Urinary bladder (tissue), 4 donors: Measurements from ENCODE around the gene PROCA1. TPM values are rescaled to one million over a fixed set of nuclear protein-coding genes. Genes with fewer than 3 reads are reported as not detected.

Experiments
- DNase-seq: peaks from one replicate; pipeline ENCODE4 v3.0.0-alpha.2; 2015; ENCODE audit errors: extremely low spot score
- H3K27ac ChIP-seq: one replicate; pipeline ENCODE4 v1.5.1; 2013; ENCODE audit warnings: low read depth, mild to moderate bottlenecking, moderate library complexity
- H3K36me3 ChIP-seq: one replicate; pipeline ENCODE4 v1.6.1; 2013; ENCODE audit warnings: mild to moderate bottlenecking, moderate library complexity; ENCODE audit not compliant: insufficient read depth
- H3K4me1 ChIP-seq: one replicate; pipeline ENCODE4 v1.6.1; 2013; ENCODE audit warnings: mild to moderate bottlenecking, moderate library complexity; ENCODE audit not compliant: insufficient read depth
- H3K4me3 ChIP-seq: one replicate; pipeline ENCODE4 v1.5.1; 2013; ENCODE audit warnings: low read depth, low read length
- WGBS: extraction: QIAGEN DNeasy Blood & Tissue Kit; methylation state at CpG from one replicate; pipeline ENCODE4 v1.1.7; 2013; 5-methylcytosine and 5-hydroxymethylcytosine counted together
- polyA plus RNA-seq: library from polyadenylated mRNA; stranded (reverse); fragments of 200-250 nt; gene quantifications from one replicate; pipeline ENCODE4 v1.2.3, GENCODE V29; 2013
- total RNA-seq: library from RNA; depleted of rRNA; stranded (reverse); fragments of >200 nt; gene quantifications from one replicate; pipeline ENCODE4 v1.2.3, GENCODE V29; 2014
- donor health status: healthy with polysubstance abuse.
- donor health status: healthy.

Gene PROCA1, protein sequence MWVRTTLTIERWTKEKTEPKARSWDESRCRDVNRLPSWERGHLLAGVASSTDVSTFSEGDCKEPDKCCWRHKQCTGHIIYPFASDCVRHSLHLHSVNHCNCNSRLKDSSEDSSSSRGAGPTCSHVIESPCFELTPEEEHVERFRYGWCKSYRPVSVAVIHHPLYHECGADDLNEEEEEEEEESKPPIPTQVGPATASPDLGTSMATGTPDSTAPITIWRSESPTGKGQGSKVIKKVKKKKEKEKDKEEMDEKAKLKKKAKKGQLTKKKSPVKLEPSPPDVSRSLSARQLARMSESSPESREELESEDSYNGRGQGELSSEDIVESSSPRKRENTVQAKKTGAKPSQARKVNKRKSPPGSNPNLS
- 1.7 TPM for total RNA-seq
- polyA plus RNA-seq: 1.8 TPM

DNA sequence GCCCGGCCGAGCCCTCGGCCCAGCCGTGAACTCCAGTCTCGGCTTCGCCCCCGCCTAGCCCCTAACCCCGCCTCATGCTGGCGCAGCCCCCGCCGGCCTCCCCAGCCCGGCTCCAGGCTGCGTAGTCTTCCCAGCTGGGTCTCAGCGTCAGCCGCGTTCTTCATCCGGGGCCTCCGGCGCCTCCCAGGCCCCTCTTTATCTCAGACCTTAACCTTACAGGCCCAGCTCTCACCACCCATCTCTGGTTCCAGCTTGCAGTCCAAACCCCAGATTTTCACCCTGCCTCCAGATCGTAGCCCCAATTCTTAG is at the start of gene PROCA1:
Gene PROCA1 (minus strand): TSS at position 166 of the 309 bp plus-strand sequence. CDS start 228 bp downstream, outside the sequence.
- WGBS: 2% methylated on average over 20 of the region's 20 CpGs
- DNase-seq: no peak
- peaks cover 2% of the 10 kb centered on the region for H3K4me1 ChIP-seq
- peak within 1 kb of the TSS; percentile 82 for H3K27ac ChIP-seq
- H3K36me3 ChIP-seq: peaks cover 2% of the 10 kb centered on the region
- H3K4me3 ChIP-seq: peak within 1 kb of the TSS; percentile 51

DNA sequence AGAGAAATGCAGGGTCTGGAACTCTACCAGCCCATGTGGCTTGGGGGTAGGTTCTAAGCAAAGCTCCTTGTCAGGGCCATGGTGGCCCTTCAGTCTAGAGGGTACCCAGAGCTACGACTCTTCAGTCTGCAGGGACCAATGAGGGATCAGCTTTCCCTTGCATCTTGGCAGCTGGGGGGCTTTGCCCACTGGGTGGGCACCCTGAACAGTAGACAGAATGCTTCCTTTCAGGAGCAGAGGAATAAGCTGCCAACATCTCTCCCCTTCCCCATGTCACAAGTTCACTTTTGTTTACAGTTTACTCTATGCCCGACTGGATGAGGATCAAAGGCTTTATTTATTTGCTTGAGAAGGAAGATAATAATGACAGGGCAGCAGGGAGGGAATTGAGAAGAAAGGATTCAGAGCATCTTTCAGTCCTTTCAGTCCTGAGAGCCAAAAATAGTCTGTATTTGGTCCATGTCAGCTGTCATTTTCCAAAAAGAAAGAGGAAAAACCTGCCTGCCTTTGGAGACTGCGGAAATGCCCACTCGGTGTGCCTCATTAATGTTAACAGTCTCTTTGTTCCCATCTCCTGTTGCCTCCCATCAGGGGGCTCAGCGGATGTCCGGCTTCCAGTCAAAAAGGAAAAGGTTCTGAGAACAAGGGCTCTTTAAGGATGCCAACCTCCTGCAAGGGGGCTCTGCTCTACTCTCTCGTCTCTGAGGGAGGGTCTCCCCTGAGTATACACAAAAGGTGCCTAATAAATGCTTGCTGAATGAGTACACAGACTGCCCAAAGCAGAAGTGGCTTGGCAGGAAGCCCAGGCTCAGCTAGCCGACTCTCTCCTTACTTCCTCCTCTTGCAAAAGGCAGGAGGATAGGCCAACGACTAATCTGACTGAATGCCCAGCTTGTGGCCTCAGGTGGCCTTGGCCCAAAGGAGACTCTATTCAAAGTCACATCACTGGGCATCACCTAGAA is 49.2 kb upstream of the PROCA1 start:
- Histone ChIP-seq H3K27ac (no peak overlapping the region), H3K4me3 (no peak overlapping the region)
- WGBS: 42% methylated on average over 9 of the region's 9 CpGs

DNA sequence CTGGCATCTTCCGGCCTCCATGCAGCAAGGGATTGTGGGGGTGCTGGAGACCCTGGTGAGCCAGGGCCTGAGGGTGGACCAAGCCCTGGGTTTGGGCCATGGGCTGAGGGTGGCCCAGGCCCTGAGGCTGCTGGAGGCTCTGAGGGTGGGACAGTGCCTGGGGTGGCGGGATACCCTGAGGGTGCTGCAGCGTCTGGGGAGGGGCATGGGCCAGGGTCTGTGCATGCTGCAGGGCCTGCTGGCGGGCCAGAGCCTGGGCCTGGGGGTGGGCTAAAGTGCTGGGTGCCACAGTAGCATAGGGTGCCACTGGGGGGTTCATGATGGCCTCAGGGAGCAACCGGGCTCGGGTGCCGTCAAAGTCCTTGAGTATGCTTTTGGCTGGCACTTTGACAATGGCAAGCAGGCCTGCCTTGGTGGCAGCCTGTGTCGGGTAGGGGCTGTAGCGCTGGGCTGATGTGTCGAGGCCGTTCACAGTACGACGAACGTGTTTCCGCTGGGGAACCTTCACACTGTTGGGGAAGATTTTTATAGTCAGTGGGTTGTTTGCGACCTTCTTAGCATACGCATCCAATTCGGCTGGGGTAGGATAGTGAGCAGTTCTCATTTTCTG is 47.7 kb upstream of the PROCA1 start:
- no peaks in the 10 kb centered on the region for H3K36me3 ChIP-seq
- no peak overlapping the region for H3K4me3 ChIP-seq
- no peaks in the 10 kb centered on the region for H3K4me1 ChIP-seq
- H3K27ac ChIP-seq: no peak overlapping the region
- no peak for DNase-seq
- 92% methylated on average over 18 of the region's 18 CpGs for WGBS

More for the DNA sequence above, 49.2 kb upstream of the PROCA1 start:
- H3K4me1 ChIP-seq: no peaks in the 10 kb centered on the region
- no peak for DNase-seq
- no peaks in the 10 kb centered on the region for H3K36me3 ChIP-seq

DNA sequence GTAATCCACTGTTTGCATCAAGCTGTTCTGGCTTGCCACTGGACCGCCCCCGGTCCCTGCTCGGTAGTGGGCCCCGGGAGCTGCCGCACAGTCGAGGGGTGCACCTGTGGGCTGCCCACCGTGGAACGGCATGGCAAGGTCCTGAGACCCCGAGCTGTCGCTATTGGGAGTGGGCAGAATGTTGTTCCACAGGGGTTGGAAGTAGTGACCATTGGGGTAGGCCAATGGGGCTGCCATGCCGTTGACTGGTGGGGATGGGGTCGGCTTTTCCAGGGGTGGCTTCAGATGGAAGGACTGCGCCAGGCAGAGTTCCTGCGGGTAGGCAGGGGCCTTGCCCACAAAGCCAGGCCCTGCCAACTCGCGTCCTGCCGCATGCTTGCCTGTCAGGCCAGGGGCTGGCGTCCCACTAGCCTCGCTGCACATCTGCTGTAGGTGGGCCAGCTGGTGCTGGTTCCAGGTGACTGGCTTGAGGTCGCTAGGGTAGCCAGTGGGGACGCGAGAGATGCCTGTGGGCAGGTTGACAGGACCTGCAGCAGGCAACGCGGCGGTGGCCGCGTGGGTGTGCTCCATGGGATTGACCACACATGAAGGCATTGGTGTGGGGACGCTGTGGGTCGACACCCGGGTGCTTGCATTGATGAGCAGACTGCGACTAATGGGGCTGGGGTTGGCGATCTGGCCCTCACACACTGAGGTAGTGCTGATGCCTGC is 46.9 kb upstream of the PROCA1 start:
- Histone ChIP-seq H3K4me1 (no peaks in the 10 kb centered on the region), H3K36me3 (no peaks in the 10 kb centered on the region), H3K27ac (no peak overlapping the region), H3K4me3 (no peak overlapping the region)
- no peak for DNase-seq
- 96% methylated on average over 32 of the region's 32 CpGs for WGBS

- no peak overlapping the region for H3K27ac ChIP-seq
- H3K36me3 ChIP-seq: no peaks in the 10 kb centered on the region
- DNase-seq: no peak
- H3K4me3 ChIP-seq: no peak overlapping the region
- WGBS: 84% methylated on average over 5 of the region's 5 CpGs
- no peaks in the 10 kb centered on the region for H3K4me1 ChIP-seq
These were observed 44.5 kb upstream of the PROCA1 start for GRCh38 chr17:28756049-28756804.

- WGBS: 88% methylated on average over 7 of the region's 7 CpGs
- no peak overlapping the region for H3K4me3 ChIP-seq
- no peaks in the 10 kb centered on the region for H3K36me3 ChIP-seq
- no peak for DNase-seq
- no peaks in the 10 kb centered on the region for H3K4me1 ChIP-seq
- H3K27ac ChIP-seq: no peak overlapping the region
These were observed 43.8 kb upstream of the PROCA1 start for GRCh38 chr17:28755486-28755885.

GRCh38 chr17:28751600-28752366 is 40.1 kb upstream of the PROCA1 start:
- no peaks in the 10 kb centered on the region for H3K4me1 ChIP-seq
- WGBS: 94% methylated on average over 10 of the region's 10 CpGs
- H3K36me3 ChIP-seq: no peaks in the 10 kb centered on the region
- no peak for DNase-seq
- H3K4me3 ChIP-seq: no peak overlapping the region
- no peak overlapping the region for H3K27ac ChIP-seq

GRCh38 chr17:28750178-28751047 is 38.7 kb upstream of the PROCA1 start:
- whole genome bisulfite sequencing: 37% methylated on average over 20 of the region's 20 CpGs
- peak; percentile 81 for DNase-seq
- Histone ChIP-seq H3K4me1 (no peaks in the 10 kb centered on the region), H3K4me3 (no peak overlapping the region), H3K36me3 (no peaks in the 10 kb centered on the region), H3K27ac (no peak overlapping the region)

DNA sequence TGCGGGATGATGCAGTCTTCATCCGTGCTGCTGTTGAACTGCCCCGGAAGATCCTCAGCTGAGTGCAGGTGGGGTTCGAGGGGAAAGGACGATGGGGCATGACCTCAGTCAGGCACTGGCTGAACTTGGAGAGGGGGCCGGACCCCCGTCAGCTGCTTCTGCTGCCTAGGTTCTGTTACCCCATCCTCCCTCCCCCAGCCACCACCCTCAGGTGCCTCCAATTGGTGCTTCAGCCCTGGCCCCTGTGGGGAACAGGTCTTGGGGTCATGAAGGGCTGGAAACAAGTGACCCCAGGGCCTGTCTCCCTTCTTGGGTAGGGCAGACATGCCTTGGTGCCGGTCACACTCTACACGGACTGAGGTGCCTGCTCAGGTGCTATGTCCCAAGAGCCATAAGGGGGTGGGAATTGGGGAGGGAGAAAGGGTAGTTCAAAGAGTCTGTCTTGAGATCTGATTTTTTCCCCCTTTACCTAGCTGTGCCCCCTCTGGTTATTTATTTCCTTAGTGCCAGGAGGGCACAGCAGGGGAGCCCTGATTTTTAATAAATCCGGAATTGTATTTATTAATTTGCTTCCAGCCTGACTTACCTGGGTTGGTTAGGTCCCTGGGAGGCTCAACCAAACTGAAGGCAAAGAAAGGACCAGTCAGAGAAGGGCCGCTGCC is 38.0 kb upstream of the PROCA1 start:
- Histone ChIP-seq H3K27ac (no peak overlapping the region), H3K4me3 (no peak overlapping the region), H3K4me1 (no peaks in the 10 kb centered on the region), H3K36me3 (no peaks in the 10 kb centered on the region)
- 62% methylated on average over 11 of the region's 11 CpGs for WGBS
- DNase-seq: no peak

DNA sequence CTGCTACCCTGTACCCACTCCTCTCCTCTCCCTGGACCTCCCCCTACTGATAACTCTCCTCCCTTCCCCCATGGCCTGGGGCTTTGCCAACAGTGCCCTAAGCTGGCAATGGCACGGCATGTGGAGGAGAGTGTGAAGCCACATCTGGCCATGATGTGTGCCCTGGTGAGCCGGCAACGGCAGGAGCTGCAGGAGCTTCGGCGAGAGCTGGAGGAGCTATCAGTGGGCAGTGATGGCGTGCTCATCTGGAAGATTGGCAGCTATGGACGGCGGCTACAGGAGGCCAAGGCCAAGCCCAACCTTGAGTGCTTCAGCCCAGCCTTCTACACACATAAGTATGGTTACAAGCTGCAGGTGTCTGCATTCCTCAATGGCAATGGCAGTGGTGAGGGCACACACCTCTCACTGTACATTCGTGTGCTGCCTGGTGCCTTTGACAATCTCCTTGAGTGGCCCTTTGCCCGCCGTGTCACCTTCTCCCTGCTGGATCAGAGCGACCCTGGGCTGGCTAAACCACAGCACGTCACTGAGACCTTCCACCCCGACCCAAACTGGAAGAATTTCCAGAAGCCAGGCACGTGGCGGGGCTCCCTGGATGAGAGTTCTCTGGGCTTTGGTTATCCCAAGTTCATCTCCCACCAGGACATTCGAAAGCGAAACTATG is 37.3 kb upstream of the PROCA1 start:
- DNase-seq: no peak

More for the DNA sequence above, 37.3 kb upstream of the PROCA1 start:
- H3K4me1 ChIP-seq: no peaks in the 10 kb centered on the region
- WGBS: 72% methylated on average over 18 of the region's 18 CpGs
- H3K27ac ChIP-seq: no peak overlapping the region
- no peak overlapping the region for H3K4me3 ChIP-seq
- no peaks in the 10 kb centered on the region for H3K36me3 ChIP-seq
